GM12872 (cell line): Measurements from ENCODE around the gene CLEC4F.

Experiments
- TF ChIP-seq, protein P1 (sequence below): IDR thresholded peaks from 3 replicates; pipeline ENCODE4 v1.5.1; 2011; ENCODE audit warnings: low read depth, mild to moderate bottlenecking, low read length, moderate library complexity; ENCODE audit not compliant: insufficient read depth

The CLEC4F gene

DNA sequence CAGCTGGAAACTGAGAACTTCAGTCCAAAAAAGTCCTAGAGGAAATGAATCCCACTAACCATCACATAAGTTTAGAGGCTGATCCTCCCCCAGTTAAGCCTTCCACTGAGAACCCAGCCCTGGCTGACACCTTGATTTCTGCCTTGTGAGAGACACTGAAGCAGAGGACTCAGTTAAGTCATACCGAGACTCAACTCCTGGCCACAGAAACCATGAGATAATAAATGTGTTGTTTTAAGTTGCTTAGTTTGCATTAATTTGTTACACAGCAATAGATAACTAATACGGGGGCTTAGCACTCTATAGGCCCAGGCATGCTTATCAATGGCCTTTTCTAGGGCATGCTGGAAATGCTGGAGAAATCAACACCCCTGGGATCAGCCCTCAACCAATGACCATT, 49.0 kb downstream of the CLEC4F start:
- TF ChIP-seq, protein P1, sequence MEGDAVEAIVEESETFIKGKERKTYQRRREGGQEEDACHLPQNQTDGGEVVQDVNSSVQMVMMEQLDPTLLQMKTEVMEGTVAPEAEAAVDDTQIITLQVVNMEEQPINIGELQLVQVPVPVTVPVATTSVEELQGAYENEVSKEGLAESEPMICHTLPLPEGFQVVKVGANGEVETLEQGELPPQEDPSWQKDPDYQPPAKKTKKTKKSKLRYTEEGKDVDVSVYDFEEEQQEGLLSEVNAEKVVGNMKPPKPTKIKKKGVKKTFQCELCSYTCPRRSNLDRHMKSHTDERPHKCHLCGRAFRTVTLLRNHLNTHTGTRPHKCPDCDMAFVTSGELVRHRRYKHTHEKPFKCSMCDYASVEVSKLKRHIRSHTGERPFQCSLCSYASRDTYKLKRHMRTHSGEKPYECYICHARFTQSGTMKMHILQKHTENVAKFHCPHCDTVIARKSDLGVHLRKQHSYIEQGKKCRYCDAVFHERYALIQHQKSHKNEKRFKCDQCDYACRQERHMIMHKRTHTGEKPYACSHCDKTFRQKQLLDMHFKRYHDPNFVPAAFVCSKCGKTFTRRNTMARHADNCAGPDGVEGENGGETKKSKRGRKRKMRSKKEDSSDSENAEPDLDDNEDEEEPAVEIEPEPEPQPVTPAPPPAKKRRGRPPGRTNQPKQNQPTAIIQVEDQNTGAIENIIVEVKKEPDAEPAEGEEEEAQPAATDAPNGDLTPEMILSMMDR, result no peak

DNA sequence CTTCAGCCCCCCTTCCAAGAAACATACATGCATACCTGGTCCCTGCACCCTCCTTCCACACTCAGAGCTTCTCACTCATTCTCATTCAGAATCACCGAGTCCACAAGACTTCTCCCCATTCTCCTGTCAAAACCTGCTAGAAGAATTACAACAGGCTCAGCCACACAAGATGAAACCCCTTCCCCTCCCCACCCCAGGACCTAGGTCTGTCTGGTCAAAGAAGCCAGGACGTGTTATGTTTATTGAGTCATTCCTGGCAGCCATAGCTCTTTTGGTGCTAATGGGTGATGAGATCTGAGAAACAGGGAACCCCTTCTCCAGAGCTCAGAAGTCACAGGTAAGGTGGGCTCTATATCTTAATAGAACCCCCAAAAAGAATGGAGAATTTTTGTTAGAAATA, 50.9 kb downstream of the CLEC4F start:
- TF ChIP-seq, protein P1, result no peak

DNA sequence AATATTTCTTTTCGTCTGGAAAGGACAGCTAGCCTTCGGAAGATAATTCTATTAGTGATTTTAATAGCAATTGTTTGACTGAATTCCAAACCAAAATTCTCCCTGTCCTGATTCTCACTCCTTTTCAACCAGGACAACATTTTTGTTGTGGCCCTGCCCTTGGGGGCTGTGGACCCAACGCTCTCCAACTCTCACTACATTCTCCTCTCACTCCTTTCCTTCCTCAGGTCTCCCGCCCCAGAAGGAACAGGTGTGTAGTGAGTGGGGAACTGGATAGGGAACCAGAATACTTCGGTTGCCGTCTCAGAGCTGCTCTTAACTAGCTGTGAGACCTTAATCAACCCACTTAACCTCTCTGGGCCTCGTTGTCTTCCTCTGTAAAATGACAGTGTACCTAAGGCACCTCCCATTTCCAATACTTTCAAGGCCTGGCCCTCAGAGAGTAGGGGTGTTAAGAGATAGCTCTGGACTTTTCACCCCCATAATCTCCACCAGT, 51.8 kb downstream of the CLEC4F start:
- TF ChIP-seq, protein P1, result no peak

DNA sequence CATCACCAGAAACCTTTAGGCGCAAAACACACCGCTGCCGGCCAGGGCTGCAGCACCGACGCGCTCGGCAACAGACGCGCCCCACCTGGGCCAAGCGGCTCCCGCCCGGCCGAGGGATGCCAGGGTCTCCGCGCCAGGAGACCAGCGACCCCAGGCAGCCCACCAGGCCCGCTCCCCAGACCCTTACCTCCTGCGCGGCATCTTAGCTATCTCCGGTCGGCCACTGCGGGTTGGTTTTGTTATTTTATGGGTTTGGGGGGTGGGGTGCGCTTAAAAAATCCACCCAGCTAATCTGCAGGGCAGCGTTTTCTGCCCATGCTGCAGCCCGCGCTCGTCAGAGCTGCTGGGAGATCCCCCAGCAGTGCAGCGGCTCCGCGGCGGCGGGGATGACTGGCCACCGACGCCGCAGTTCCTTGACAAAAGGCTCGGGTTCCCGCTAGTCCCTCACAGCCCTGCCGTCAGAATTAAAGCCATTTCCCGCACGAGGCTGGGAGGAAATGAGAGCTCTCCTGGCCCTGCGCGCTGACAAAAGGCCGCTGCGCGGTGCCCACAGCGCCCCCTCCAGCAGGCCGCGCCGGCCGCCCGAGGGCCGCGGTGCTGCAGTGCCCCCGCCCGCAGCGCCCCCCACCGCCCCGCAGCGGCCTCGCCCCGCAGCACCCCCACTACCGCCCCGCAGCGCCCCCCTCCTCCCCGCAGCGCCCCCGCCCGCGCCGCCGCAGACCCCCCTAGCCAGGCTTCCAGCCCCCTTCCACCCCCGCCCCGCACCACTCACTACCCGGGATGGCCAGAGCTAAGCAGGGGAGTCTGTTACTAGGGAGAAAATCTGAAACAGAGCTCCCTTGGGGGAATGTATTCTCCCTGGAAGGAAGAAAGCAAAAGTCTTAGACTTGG, 52.5 kb downstream of the CLEC4F start, which contains the start of gene ADD2:
TSS of gene ADD2 (minus strand) at position 502 of the 891 bp plus-strand sequence. CDS start 61,792 bp downstream, outside the sequence.
- TF ChIP-seq, protein P1, result no peak

DNA sequence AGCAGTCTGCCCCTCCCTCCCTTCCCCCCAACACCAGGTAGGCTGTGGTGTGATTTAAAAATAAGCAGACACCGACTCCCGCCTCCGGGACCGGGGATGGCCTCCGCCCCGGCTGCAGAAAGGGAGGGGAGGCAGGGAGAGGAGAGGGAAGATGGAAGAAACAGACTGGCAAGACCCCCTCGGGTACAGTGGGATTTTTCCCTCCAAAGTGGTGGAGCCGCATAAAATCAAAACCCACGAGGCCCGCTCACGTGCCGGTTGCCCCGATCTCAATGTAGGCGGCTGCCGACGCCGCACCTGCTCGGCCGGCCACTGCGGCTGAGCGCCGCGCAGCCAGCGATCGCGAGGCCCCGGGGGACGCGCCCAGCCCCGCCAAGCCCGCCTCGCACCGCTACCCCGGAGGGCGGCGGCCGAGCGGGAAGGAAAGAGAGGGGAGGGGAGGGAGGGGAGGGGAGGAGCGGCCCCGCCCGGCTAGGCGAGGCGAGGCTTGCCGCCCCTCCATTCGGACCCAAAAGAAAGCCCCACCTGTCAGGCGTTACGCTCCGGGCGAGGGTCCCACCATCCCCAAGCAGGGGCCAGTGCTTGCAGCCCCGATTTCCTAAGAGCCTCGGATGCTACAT, 53.2 kb downstream of the CLEC4F start:
- TF ChIP-seq, protein P1, result no peak

- TF ChIP-seq, protein P1, result no peak
These were observed 53.9 kb downstream of the CLEC4F start for GRCh38 chr2:70766357-70767078.

GRCh38 chr2:70765507-70765906, 54.9 kb downstream of the CLEC4F start:
- TF ChIP-seq, protein P1, result no peak
